HEK293 (cell line): ENCODE data around the gene FTL.

Source experiments
- GLIS1 ChIP-seq: fragments of 450-650 bp; formaldehyde crosslinking; IDR thresholded peaks from 2 replicates; pipeline ENCODE4 v1.5.1; 2016; ENCODE audit warnings: missing biosample characterization, missing genetic modification characterization
- MZF1 ChIP-seq: fragments of 450-650 bp; formaldehyde crosslinking; IDR thresholded peaks from 2 replicates; pipeline ENCODE4 v1.5.1; 2017; ENCODE audit warnings: missing biosample characterization, missing genetic modification characterization, borderline replicate concordance
- OVOL3 ChIP-seq: fragments of 450-650 bp; formaldehyde crosslinking; IDR thresholded peaks from 2 replicates; pipeline ENCODE4 v1.5.1; 2016; ENCODE audit warnings: missing biosample characterization, missing genetic modification characterization
- RBAK ChIP-seq: fragments of 450-650 bp; formaldehyde crosslinking; IDR thresholded peaks from 2 replicates; pipeline ENCODE4 v1.5.1; 2016; ENCODE audit warnings: missing biosample characterization, missing genetic modification characterization
- SCRT1 ChIP-seq: fragments of 450-650 bp; formaldehyde crosslinking; IDR thresholded peaks from 2 replicates; pipeline ENCODE4 v1.5.1; 2016; ENCODE audit warnings: missing biosample characterization, missing genetic modification characterization, borderline replicate concordance
- SCRT2 ChIP-seq: fragments of 450-650 bp; formaldehyde crosslinking; IDR thresholded peaks from 2 replicates; pipeline ENCODE4 v1.5.1; 2016; ENCODE audit warnings: missing biosample characterization, missing genetic modification characterization
- ZBTB17 ChIP-seq: fragments of 450-650 bp; formaldehyde crosslinking; IDR thresholded peaks from 2 replicates; pipeline ENCODE4 v1.5.1; 2016; ENCODE audit warnings: missing biosample characterization, missing genetic modification characterization
- ZEB2 ChIP-seq: fragments of 450-650 bp; formaldehyde crosslinking; IDR thresholded peaks from 2 replicates; pipeline ENCODE4 v1.5.1; 2016; ENCODE audit warnings: missing biosample characterization, missing genetic modification characterization
- ZFP3 ChIP-seq: fragments of 450-650 bp; formaldehyde crosslinking; IDR thresholded peaks from 2 replicates; pipeline ENCODE4 v1.5.1; 2016; ENCODE audit warnings: low read depth, missing biosample characterization, missing genetic modification characterization
- ZNF10 ChIP-seq: fragments of 450-650 bp; formaldehyde crosslinking; IDR thresholded peaks from 2 replicates; pipeline ENCODE4 v1.5.1; 2017; ENCODE audit warnings: missing biosample characterization, missing genetic modification characterization
- ZNF146 ChIP-seq: fragments of 450-650 bp; formaldehyde crosslinking; IDR thresholded peaks from 2 replicates; pipeline ENCODE4 v1.5.1; 2016; ENCODE audit warnings: missing biosample characterization, missing genetic modification characterization
- ZNF174 ChIP-seq: fragments of 450-650 bp; formaldehyde crosslinking; IDR thresholded peaks from 2 replicates; pipeline ENCODE4 v1.5.0; 2017; ENCODE audit warnings: missing biosample characterization, mild to moderate bottlenecking, missing genetic modification characterization
- ZNF184 ChIP-seq: fragments of 450-650 bp; IDR thresholded peaks from 2 replicates; pipeline ENCODE4 v1.5.1; 2018; ENCODE audit warnings: missing biosample characterization, mild to moderate bottlenecking, missing genetic modification characterization
- ZNF223 ChIP-seq: fragments of 450-650 bp; formaldehyde crosslinking; IDR thresholded peaks from 2 replicates; pipeline ENCODE4 v1.5.1; 2016; ENCODE audit warnings: missing biosample characterization, missing genetic modification characterization
- ZNF274 ChIP-seq, 2 experiments: fragments of 200-500 bp in 1 of 2; fragments of 450-650 bp in 1 of 2; sonication (Bioruptor generic) in 1 of 2; formaldehyde crosslinking in 1 of 2; IDR thresholded peaks; 2 replicates each; pipeline versions ENCODE4 v1.5.1 to v1.6.1; 2014 to 2016; ENCODE audit warnings: borderline replicate concordance in 1 of 2, inconsistent platforms in 1 of 2, low read length in 1 of 2, missing biosample characterization in 1 of 2, missing genetic modification characterization in 1 of 2
- ZNF433 ChIP-seq: fragments of 450-650 bp; formaldehyde crosslinking; IDR thresholded peaks from 2 replicates; pipeline ENCODE4 v1.5.1; 2016; ENCODE audit warnings: missing biosample characterization, missing genetic modification characterization, low read depth
- ZNF529 ChIP-seq: fragments of 450-650 bp; formaldehyde crosslinking; IDR thresholded peaks from 2 replicates; pipeline ENCODE4 v1.5.1; 2017; ENCODE audit warnings: missing genetic modification characterization, missing biosample characterization; ENCODE audit not compliant: insufficient replicate concordance
- ZNF548 ChIP-seq: fragments of 450-650 bp; formaldehyde crosslinking; IDR thresholded peaks from 2 replicates; pipeline ENCODE4 v1.5.1; 2016; ENCODE audit warnings: missing biosample characterization, missing genetic modification characterization
- ZNF654 ChIP-seq: fragments of 450-650 bp; formaldehyde crosslinking; IDR thresholded peaks from 2 replicates; pipeline ENCODE4 v1.5.1; 2016; ENCODE audit warnings: low read depth, missing biosample characterization, missing genetic modification characterization
- ZNF660 ChIP-seq: fragments of 450-650 bp; IDR thresholded peaks from 2 replicates; pipeline ENCODE4 v1.5.1; 2018; ENCODE audit warnings: missing biosample characterization, mild to moderate bottlenecking, missing genetic modification characterization
- ZNF701 ChIP-seq: fragments of 450-650 bp; formaldehyde crosslinking; IDR thresholded peaks from 2 replicates; pipeline ENCODE4 v1.5.1; 2016; ENCODE audit warnings: missing biosample characterization, missing genetic modification characterization
- ZNF76 ChIP-seq: fragments of 450-650 bp; formaldehyde crosslinking; IDR thresholded peaks from 2 replicates; pipeline ENCODE4; 2016; ENCODE audit warnings: low read depth, missing biosample characterization, missing genetic modification characterization, borderline replicate concordance
- ZNF776 ChIP-seq: fragments of 450-650 bp; formaldehyde crosslinking; IDR thresholded peaks from 2 replicates; pipeline ENCODE4 v1.5.0; 2017; ENCODE audit warnings: missing biosample characterization, missing genetic modification characterization, borderline replicate concordance
- ZNF843 ChIP-seq: fragments of 450-650 bp; formaldehyde crosslinking; IDR thresholded peaks from 2 replicates; pipeline ENCODE4 v1.5.1; 2016; ENCODE audit warnings: missing biosample characterization, missing genetic modification characterization
- ZSCAN30 ChIP-seq: fragments of 450-650 bp; IDR thresholded peaks from 2 replicates; pipeline ENCODE4 v1.5.1; 2018; ENCODE audit warnings: missing biosample characterization, mild to moderate bottlenecking, missing genetic modification characterization, moderate library complexity
- TF ChIP-seq, protein P1 (sequence below): fragments of 450-650 bp; formaldehyde crosslinking; IDR thresholded peaks from 2 replicates; pipeline ENCODE4 v1.5.1; 2017; ENCODE audit warnings: missing biosample characterization, missing genetic modification characterization
- TF ChIP-seq, protein P2 (sequence below): fragments of 450-650 bp; formaldehyde crosslinking; IDR thresholded peaks from 2 replicates; pipeline ENCODE4 v1.5.1; 2016; ENCODE audit warnings: missing biosample characterization, missing genetic modification characterization, low read depth
- TF ChIP-seq, protein P3 (sequence below): fragments of 450-650 bp; formaldehyde crosslinking; IDR thresholded peaks from 2 replicates; pipeline ENCODE4 v1.5.1; 2016; ENCODE audit warnings: missing biosample characterization, missing genetic modification characterization
- TF ChIP-seq, protein P4 (sequence below): fragments of 450-650 bp; formaldehyde crosslinking; IDR thresholded peaks from 2 replicates; pipeline ENCODE4 v1.5.1; 2016; ENCODE audit warnings: missing biosample characterization, missing genetic modification characterization
- TF ChIP-seq, protein P5 (sequence below): fragments of 450-650 bp; formaldehyde crosslinking; IDR thresholded peaks from 2 replicates; pipeline ENCODE4 v1.5.1; 2016; ENCODE audit warnings: missing biosample characterization, missing genetic modification characterization
- TF ChIP-seq, protein P6 (sequence below): fragments of 450-650 bp; formaldehyde crosslinking; IDR thresholded peaks from 2 replicates; pipeline ENCODE4 v1.5.1; 2016; ENCODE audit warnings: missing biosample characterization, missing genetic modification characterization

Gene FTL

DNA sequence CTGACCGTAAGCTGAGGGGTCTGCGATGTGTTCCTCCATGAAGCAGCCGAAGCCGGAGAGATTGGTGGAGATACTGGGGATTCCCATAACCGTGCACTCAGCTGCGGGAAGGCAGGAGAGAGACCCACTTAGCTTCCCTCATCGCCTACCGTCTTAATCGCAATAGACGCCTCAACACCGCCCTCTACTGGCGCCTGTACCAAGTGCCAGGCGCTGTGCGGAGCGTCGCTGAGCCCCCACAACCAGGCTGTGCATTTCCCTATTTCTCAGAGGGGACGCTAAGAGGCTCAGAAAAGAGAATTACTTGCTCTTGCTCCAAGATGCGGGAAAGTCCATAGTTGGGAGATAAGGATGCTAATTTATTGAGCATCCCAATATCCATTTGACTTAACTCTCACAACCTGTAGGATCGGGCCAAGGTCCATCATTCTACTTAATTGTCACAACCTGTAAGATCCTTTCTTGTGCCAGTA, 5.8 kb downstream of the FTL start (continued):
- TF ChIP-seq ZNF701 (tag by site-specific recombination) (no peak), ZNF529 (tag by site-specific recombination) (no peak), ZNF146 (tag by site-specific recombination) (no peak), GLIS1 (tag by site-specific recombination) (peak; percentile 23; the same call in 1 of the 2 replicates), ZNF843 (tag by site-specific recombination) (no peak), OVOL3 (tag by site-specific recombination) (no peak), ZNF654 (tag by site-specific recombination) (peak; percentile 80), ZNF174 (tag by site-specific recombination) (no peak), ZNF548 (tag by site-specific recombination) (no peak), ZNF223 (tag by site-specific recombination) (no peak), ZEB2 (0 out of 2 replicates have a peak, but pooled peaks have one; percentile 12), ZNF776 (tag by site-specific recombination) (no peak), MZF1 (tag by site-specific recombination) (no peak), ZBTB17 (tag by site-specific recombination) (peak; percentile 63; the same call in 1 of the 2 replicates), ZNF184 (tag by site-specific recombination) (no peak), ZSCAN30 (tag by site-specific recombination) (no peak), ZNF10 (no peak), RBAK (tag by site-specific recombination) (no peak), ZNF660 (tag by site-specific recombination) (peak; percentile 62; the same call in 1 of the 2 replicates), ZNF76 (tag by site-specific recombination) (no peak), ZNF274 (IDR thresholded peaks at IDR 0.05; ENCODE audit: low read length) (no peak), ZNF274 (tag by site-specific recombination; IDR thresholded peaks at IDR 0.05; ENCODE audit: borderline replicate concordance) (no peak), SCRT1 (tag by site-specific recombination) (peak; percentile 74), ZFP3 (no peak), SCRT2 (peak; percentile 94), ZNF433 (tag by site-specific recombination) (no peak)
- TF ChIP-seq, protein P1, sequence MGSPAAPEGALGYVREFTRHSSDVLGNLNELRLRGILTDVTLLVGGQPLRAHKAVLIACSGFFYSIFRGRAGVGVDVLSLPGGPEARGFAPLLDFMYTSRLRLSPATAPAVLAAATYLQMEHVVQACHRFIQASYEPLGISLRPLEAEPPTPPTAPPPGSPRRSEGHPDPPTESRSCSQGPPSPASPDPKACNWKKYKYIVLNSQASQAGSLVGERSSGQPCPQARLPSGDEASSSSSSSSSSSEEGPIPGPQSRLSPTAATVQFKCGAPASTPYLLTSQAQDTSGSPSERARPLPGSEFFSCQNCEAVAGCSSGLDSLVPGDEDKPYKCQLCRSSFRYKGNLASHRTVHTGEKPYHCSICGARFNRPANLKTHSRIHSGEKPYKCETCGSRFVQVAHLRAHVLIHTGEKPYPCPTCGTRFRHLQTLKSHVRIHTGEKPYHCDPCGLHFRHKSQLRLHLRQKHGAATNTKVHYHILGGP (tag by site-specific recombination), result no peak
- TF ChIP-seq, protein P2, sequence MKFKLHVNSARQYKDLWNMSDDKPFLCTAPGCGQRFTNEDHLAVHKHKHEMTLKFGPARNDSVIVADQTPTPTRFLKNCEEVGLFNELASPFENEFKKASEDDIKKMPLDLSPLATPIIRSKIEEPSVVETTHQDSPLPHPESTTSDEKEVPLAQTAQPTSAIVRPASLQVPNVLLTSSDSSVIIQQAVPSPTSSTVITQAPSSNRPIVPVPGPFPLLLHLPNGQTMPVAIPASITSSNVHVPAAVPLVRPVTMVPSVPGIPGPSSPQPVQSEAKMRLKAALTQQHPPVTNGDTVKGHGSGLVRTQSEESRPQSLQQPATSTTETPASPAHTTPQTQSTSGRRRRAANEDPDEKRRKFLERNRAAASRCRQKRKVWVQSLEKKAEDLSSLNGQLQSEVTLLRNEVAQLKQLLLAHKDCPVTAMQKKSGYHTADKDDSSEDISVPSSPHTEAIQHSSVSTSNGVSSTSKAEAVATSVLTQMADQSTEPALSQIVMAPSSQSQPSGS, result no peak
- TF ChIP-seq, protein P3, sequence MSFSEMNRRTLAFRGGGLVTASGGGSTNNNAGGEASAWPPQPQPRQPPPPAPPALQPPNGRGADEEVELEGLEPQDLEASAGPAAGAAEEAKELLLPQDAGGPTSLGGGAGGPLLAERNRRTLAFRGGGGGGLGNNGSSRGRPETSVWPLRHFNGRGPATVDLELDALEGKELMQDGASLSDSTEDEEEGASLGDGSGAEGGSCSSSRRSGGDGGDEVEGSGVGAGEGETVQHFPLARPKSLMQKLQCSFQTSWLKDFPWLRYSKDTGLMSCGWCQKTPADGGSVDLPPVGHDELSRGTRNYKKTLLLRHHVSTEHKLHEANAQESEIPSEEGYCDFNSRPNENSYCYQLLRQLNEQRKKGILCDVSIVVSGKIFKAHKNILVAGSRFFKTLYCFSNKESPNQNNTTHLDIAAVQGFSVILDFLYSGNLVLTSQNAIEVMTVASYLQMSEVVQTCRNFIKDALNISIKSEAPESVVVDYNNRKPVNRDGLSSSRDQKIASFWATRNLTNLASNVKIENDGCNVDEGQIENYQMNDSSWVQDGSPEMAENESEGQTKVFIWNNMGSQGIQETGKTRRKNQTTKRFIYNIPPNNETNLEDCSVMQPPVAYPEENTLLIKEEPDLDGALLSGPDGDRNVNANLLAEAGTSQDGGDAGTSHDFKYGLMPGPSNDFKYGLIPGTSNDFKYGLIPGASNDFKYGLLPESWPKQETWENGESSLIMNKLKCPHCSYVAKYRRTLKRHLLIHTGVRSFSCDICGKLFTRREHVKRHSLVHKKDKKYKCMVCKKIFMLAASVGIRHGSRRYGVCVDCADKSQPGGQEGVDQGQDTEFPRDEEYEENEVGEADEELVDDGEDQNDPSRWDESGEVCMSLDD (tag by site-specific recombination), result 0 out of 2 replicates have a peak, but pooled peaks have one; percentile 21
- TF ChIP-seq, protein P4, sequence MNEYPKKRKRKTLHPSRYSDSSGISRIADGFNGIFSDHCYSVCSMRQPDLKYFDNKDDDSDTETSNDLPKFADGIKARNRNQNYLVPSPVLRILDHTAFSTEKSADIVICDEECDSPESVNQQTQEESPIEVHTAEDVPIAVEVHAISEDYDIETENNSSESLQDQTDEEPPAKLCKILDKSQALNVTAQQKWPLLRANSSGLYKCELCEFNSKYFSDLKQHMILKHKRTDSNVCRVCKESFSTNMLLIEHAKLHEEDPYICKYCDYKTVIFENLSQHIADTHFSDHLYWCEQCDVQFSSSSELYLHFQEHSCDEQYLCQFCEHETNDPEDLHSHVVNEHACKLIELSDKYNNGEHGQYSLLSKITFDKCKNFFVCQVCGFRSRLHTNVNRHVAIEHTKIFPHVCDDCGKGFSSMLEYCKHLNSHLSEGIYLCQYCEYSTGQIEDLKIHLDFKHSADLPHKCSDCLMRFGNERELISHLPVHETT, result no peak
- TF ChIP-seq, protein P5, sequence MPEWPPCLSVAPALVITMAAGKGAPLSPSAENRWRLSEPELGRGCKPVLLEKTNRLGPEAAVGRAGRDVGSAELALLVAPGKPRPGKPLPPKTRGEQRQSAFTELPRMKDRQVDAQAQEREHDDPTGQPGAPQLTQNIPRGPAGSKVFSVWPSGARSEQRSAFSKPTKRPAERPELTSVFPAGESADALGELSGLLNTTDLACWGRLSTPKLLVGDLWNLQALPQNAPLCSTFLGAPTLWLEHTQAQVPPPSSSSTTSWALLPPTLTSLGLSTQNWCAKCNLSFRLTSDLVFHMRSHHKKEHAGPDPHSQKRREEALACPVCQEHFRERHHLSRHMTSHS (tag by site-specific recombination), result no peak
- TF ChIP-seq, protein P6, sequence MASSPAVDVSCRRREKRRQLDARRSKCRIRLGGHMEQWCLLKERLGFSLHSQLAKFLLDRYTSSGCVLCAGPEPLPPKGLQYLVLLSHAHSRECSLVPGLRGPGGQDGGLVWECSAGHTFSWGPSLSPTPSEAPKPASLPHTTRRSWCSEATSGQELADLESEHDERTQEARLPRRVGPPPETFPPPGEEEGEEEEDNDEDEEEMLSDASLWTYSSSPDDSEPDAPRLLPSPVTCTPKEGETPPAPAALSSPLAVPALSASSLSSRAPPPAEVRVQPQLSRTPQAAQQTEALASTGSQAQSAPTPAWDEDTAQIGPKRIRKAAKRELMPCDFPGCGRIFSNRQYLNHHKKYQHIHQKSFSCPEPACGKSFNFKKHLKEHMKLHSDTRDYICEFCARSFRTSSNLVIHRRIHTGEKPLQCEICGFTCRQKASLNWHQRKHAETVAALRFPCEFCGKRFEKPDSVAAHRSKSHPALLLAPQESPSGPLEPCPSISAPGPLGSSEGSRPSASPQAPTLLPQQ (tag by site-specific recombination), result peak; percentile 32; the same call in 1 of the 2 replicates
